SJCRH30 (cell line): ENCODE data around the gene FYN. TPM values are rescaled to one million over a fixed set of nuclear protein-coding genes. Genes with fewer than 3 reads are reported as not detected.
A peak's percentile ranks its signal among the peaks of the same experiment; 100 is the strongest.
"Not testable (repeated sequence)": the region's sequence is repeated elsewhere in the genome, so short reads cannot be mapped to it uniquely, and the experiment has no call there.

Source experiments
- DNase-seq, 2 experiments: peaks; one replicate each; pipeline ENCODE4 v3.0.0-alpha.2; 2015 to 2020
- H3K27ac ChIP-seq: fragments of 250-450 bp; sonication (Bioruptor Pico); 2 replicates; pipeline ENCODE4 v1.5.1; 2020; ENCODE audit warnings: mild to moderate bottlenecking, moderate library complexity
- H3K27me3 ChIP-seq: fragments of 250-450 bp; sonication (Bioruptor Pico); 2 replicates; pipeline ENCODE4 v1.5.1; 2020; ENCODE audit warnings: mild to moderate bottlenecking, moderate library complexity
- H3K36me3 ChIP-seq: fragments of 250-450 bp; sonication (Bioruptor Pico); 2 replicates; pipeline ENCODE4 v1.5.1; 2020; ENCODE audit warnings: mild to moderate bottlenecking, moderate library complexity
- H3K4me1 ChIP-seq: fragments of 250-450 bp; sonication (Bioruptor Pico); 2 replicates; pipeline ENCODE4 v1.5.1; 2020; ENCODE audit warnings: mild to moderate bottlenecking, moderate library complexity
- H3K4me3 ChIP-seq: fragments of 250-450 bp; sonication (Bioruptor Pico); 2 replicates; pipeline ENCODE4 v1.5.1; 2020; ENCODE audit warnings: mild to moderate bottlenecking, moderate library complexity
- H3K9me3 ChIP-seq: fragments of 250-450 bp; sonication (Bioruptor Pico); replicated peaks from 2 replicates; pipeline ENCODE4 v1.5.1; 2020; ENCODE audit warnings: mild to moderate bottlenecking, moderate library complexity
- total RNA-seq: library from RNA; depleted of rRNA; stranded (reverse); fragments of >200 nt; shearing (Covaris generic); gene quantifications from 2 replicates; pipeline ENCODE4 v1.2.3, GENCODE V29; 2014

The FYN gene
- total RNA-seq, 1 experiment from 2014 or later = 57.1 TPM

DNA sequence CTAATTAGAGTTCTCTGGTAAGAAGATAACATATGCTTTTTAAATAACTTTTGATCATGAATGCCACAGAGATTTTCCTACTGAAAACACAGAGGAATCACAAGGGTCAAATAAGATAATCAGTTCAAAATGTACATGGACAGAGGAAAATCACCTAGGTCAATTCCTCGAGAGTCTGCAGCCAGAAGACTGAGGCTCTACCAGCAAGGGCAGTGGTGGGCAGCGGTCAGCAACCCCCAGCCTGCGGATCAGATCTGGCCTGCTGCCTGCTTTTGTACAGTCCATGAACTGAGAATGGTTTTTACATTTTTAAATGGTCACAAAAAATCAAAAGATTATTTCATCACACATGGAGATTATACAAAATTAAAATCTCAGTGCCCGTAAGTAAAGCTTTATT lies 79.0 kb downstream of the FYN start:
- DNase-seq = no peak
- Histone ChIP-seq H3K27ac (no peak overlapping the region), H3K36me3 (no peaks in the 10 kb centered on the region)

DNA sequence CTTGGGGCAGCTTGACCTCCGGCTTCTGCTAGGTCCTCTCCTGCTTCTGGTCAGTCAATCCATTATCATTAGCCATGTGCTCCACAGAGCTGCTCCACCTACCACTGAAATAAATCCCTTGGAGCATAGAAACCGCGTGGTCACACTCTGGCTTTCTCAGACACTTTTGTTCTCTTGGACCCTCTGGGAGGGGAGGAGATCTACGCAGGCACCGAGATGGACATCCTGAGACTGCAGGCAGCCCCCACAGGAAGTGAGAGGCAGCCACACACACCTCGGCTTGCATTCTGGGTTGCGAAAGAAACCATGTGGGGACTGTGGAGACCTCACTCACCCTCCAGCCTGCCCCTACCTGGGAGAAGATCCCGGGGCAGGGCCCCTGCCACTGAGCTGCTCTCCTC lies 79.5 kb downstream of the FYN start:
- no peaks in the 10 kb centered on the region for H3K36me3 ChIP-seq
- no peaks in the 10 kb centered on the region for H3K27me3 ChIP-seq

More for the DNA sequence above, 79.0 kb downstream of the FYN start:
- Histone ChIP-seq H3K9me3 (no peaks in the 10 kb centered on the region), H3K4me3 (no peak overlapping the region), H3K27me3 (no peaks in the 10 kb centered on the region), H3K4me1 (peaks cover 27% of the 10 kb centered on the region)

DNA sequence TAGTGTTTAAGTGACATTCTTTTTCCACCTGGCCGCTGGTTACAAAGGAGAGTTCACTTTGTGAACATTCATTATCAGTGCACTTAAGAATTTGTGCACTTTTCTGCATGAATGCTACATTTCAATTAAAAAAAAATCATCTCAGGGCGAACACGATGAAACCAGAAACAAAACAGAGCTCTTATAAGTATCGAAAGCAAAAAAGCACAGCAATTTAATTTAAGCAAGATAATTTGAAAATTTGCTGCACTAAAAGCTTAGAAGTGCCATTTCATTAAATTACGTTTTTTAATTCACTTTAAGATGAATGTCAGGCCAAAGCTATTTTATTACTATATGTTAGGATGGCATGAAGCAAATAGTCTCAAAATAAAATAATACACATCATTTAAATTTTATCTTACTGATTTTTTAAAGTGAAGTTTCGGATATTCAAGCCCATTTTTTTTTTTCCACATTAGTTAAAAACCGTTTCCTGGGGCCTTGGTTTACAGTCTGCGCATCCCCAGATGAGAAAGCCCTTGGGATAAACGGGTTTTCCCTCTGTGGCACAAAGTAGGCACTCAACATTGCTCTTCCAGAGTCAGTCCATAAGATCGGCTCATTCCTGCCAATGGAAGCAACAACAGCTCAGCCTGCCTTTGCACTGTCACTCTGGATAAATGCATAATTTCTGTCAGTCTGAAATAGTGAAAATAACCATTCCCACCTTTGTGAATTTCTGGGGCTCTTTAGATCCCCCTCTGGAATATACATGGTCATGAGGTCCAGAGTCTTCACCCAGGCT lies 80.1 kb downstream of the FYN start:
- no peak for DNase-seq
- Histone ChIP-seq H3K4me1 (peaks cover 34% of the 10 kb centered on the region), H3K9me3 (no peaks in the 10 kb centered on the region), H3K4me3 (no peak overlapping the region), H3K27me3 (no peaks in the 10 kb centered on the region), H3K36me3 (no peaks in the 10 kb centered on the region), H3K27ac (no peak overlapping the region)

More for the DNA sequence above, 79.5 kb downstream of the FYN start:
- Histone ChIP-seq H3K4me1 (peaks cover 33% of the 10 kb centered on the region), H3K27ac (no peak overlapping the region), H3K4me3 (no peak overlapping the region), H3K9me3 (no peaks in the 10 kb centered on the region)
- no peak for DNase-seq

DNA sequence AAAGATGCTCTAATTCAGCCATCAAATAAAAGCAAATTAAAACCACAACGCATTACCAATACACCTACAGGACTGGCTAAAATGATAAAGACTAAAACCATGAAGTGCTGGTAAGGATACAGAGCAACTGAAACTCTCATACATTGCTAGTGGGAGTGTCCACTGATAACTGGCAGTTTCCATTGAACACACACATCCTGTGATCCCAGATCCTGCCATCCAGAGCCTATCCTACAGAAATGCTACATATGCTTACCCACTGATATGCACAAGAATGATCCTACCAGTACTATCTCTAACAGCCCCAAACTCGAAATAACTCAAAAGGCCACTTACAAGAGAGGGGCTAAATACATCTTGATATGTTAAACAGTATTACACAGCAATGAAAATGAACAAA lies 81.0 kb downstream of the FYN start:
- Histone ChIP-seq H3K27ac (no peak overlapping the region), H3K4me1 (peaks cover 34% of the 10 kb centered on the region), H3K4me3 (no peak overlapping the region), H3K9me3 (no peaks in the 10 kb centered on the region), H3K27me3 (no peaks in the 10 kb centered on the region), H3K36me3 (no peaks in the 10 kb centered on the region)
- DNase-seq = no peak

DNA sequence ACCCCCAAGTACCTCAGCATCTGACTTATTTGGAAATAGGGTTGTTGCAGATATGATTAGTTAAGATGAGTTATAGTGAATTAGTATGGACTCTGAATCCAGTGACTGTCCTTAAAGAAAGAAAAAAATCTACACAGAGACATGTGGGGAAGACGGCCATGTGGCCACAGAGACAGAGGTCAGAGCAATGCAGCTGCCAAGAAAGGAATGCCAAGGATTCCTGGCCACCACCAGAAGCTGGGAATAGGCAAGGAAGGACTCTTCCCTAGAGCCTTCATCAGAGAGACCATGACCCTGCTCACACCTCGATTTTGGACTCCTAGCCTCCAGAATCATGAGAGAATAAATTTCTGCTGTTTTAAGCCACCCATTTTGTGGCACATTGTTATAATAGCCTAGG lies 81.8 kb downstream of the FYN start:
- Histone ChIP-seq H3K4me3 (no peak overlapping the region), H3K4me1 (peaks cover 34% of the 10 kb centered on the region), H3K27ac (peak overlapping the region; percentile 9; the same call in 1 of the 2 replicates), H3K27me3 (no peaks in the 10 kb centered on the region), H3K9me3 (peaks cover under 1% of the 10 kb centered on the region), H3K36me3 (no peaks in the 10 kb centered on the region)
- DNase-seq = peak; percentile 58 to 61

DNA sequence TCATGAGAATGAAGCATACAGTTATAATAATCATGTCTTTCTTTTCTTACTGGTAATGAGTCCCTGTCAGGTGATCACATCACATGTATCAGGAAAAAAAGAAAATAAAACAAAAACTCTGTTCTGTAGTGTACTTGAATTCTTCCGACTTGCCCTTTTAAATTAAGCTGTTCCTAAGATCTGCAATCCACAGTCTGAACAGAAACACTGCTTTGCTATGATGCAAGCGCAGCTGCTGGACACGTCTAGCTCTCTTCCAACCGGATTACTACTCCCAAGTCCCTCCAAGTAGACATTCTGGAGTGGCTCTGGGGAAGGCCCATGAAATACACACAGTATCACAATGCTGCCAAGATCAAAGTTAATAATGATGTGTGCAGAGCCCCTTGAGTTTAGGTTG lies 83.7 kb downstream of the FYN start:
- peak; percentile 22 to 48 for DNase-seq
- Histone ChIP-seq H3K36me3 (no peaks in the 10 kb centered on the region), H3K27ac (no peak overlapping the region), H3K4me3 (no peak overlapping the region), H3K4me1 (peaks cover 30% of the 10 kb centered on the region), H3K9me3 (peaks cover 6% of the 10 kb centered on the region), H3K27me3 (no peaks in the 10 kb centered on the region)

DNA sequence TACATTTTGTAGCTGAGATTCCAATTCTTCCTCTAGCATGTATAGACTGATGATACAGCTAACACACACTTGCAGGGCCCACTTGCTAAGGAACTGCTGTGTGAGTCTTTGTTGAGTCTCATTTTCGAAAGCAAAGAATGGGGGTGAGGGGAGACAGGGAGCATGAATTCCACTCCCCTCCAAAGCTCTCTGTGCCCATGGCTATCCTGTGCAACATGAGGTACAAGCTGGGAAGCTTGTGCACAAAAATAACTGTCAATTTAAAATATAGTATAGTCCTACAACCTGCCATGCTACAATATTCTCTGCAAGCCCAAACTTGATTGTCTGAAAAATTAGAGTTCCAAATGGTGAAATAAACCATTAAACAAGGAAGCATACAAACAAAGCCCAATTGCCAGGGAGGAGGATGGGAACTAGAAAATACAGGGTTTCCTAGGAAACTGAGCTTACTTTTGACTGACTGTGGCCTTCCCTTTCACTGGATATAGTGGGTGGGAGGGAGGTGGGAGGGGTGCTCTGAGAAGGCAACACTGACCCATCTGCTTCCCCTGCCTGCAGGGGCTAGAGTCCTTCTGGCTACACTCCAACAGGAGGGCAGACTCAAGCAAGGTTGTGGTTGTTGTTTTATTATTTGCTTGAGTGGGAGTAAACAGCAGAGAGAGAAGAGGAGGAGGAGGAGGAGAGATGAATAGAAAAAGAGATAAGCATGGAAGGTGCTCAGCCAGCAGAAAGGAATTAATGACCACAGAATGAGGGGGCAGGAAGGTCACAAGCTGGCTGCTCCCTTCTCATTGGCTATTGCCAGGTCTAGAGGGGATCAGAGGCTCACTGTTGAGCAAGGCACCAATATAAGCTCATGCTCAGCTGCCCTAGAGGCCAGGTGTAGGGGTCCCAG lies 84.6 kb downstream of the FYN start:
- Histone ChIP-seq H3K27me3 (no peaks in the 10 kb centered on the region), H3K4me3 (no peak overlapping the region), H3K4me1 (peaks cover 39% of the 10 kb centered on the region), H3K27ac (no peak overlapping the region), H3K36me3 (no peaks in the 10 kb centered on the region), H3K9me3 (peaks cover 6% of the 10 kb centered on the region)
- no peak for DNase-seq

DNA sequence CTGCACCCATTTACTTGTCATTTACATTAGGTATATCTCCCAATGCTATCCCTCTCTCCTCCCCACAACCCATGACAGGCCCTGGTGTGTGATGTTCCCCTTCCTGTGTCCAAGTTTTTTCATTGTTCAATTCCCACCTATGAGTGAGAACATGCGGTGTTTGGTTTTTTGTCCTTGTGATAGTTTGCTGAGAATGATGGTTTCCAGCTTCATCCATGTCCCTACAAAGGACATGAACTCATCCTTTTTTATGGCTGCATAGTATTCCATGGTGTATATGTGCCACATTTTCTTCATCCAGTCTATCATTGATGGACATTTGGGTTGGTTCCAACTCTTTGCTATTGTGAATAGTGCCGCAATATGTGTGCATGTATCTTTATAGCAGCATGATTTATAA lies 87.1 kb downstream of the FYN start:
- H3K27me3 ChIP-seq, H3K9me3 ChIP-seq, H3K36me3 ChIP-seq, H3K27ac ChIP-seq, DNase-seq, H3K4me3 ChIP-seq: not testable (repeated sequence)
- H3K4me1 ChIP-seq = peaks cover 49% of the 10 kb centered on the region

DNA sequence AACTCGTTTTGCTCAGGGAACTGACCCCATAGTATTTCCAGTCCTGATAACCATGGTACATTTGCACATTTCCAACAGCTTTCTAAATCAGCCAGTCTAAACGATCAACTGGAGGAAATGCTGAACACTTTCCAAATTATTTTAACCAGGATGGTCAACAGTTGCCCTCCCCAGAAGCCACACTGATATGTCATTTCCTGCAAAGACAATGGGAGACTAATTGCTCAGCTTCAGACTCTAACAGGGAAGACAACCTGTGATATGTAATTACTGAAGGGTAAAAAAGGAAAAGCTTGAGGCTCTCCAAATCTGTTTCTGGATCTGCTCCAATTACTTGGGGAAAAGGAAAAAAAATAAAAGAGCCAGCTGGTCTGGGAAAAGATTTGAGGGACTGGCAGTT lies 88.8 kb downstream of the FYN start:
- H3K27ac ChIP-seq = 0 out of 2 replicates have a peak overlapping the region, but pooled peaks have one; percentile 8
- H3K27me3 ChIP-seq = no peaks in the 10 kb centered on the region
- H3K9me3 ChIP-seq = peaks cover 6% of the 10 kb centered on the region
- no peak overlapping the region for H3K4me3 ChIP-seq
- peaks cover 51% of the 10 kb centered on the region for H3K4me1 ChIP-seq
- no peaks in the 10 kb centered on the region for H3K36me3 ChIP-seq
- peak in 1 of 2 experiments; percentile 42 for DNase-seq

DNA sequence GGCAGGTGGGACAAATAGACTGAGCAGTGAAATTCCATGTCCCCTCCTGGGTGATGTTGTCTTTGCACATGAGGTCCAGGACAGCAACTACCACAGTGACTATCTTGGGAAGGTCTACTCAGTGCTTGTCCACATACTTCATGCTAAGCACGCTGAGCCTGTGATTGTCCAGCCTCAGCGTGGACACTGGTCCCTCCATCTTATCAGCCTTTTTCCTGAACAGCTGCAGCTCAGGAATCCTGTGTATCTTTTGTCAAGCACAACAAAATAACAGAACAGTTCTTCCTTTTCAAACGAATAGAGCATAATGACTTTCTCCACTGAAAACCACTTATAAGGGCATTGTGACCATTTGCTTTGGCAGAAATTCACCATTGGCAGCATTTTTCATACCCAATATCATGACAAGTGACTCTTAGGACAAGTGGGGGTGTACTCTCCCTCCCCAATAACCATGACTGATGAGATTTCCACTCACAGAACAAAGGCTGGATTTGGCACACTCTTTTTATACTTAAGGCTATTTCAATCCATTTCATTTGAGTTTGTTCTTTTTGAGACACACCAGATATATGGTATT lies 90.3 kb downstream of the FYN start:
- H3K36me3 ChIP-seq = no peaks in the 10 kb centered on the region
- no peak overlapping the region for H3K27ac ChIP-seq
- peak in 1 of 2 experiments; percentile 18 for DNase-seq
- peaks cover 43% of the 10 kb centered on the region for H3K4me1 ChIP-seq
- peaks cover 6% of the 10 kb centered on the region for H3K9me3 ChIP-seq
- no peak overlapping the region for H3K4me3 ChIP-seq
- H3K27me3 ChIP-seq = no peaks in the 10 kb centered on the region

DNA sequence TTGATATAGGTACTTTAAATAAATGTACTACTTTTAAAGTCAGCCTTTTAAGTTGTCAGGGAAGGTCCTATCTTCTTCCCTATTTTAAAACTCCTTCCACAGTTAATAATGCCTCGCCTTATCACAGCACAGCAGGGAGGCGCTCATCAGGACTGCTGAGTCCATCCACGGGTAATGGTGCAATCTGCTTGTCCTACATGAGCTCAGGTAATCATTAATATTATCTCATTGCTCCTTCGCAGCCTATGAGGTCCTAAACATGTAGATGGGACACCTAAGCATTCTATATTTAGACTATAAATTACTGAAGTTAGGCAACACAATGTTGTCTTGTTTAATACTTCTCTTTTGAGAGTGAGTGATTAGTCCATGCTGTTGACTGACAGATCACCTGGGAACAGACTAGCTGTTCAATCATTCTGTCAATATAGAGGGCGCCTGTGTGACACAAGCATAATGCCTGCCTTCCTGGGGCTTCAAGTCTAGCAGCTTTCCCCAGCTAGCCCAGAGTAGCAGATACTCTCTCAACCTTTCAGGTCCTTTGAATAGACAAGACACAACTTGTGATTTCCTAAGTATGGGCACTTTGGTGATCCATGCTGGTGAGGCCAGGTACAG lies 91.0 kb downstream of the FYN start:
- Histone ChIP-seq H3K27ac (no peak overlapping the region), H3K36me3 (no peaks in the 10 kb centered on the region; the same call in 1 of the 2 replicates), H3K9me3 (peaks cover 6% of the 10 kb centered on the region), H3K27me3 (no peaks in the 10 kb centered on the region), H3K4me3 (no peak overlapping the region), H3K4me1 (peaks cover 43% of the 10 kb centered on the region)
- DNase-seq = no peak

DNA sequence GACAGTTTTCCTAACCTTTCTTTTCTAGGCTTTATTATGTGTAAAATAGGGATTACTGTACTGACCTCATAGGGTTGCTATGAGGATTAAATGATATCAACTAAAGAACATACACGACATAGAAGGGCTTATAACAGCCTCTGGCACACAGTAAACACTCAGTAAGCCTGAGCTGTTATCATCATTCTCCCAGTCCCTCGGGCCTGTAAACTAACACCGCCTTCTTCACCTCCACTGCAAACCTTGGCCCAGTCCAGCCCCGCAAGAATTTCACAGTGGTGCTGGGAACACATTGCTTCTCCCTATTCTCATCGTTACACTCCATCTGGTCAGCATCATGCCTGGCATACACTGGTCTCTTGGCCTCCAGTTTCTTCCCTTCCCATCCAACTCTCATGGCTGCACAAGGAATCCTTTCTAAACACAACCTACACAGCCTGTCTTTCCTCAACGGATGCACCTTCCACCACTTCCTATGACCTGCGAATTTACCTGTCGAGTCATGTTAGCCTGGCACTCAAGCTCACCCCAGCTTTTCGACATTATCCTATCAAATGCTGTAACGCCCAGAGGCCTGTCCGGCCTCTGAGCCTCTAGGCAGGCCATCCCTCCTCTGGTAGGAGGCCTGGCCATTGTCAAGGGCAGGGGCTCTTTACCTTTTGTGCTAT lies 92.1 kb downstream of the FYN start:
- Histone ChIP-seq H3K4me3 (no peak overlapping the region), H3K4me1 (peaks cover 43% of the 10 kb centered on the region), H3K27ac (no peak overlapping the region), H3K27me3 (no peaks in the 10 kb centered on the region), H3K36me3 (no peaks in the 10 kb centered on the region; the same call in 1 of the 2 replicates), H3K9me3 (peaks cover 3% of the 10 kb centered on the region)
- DNase-seq = peak; percentile 73 to 84

DNA sequence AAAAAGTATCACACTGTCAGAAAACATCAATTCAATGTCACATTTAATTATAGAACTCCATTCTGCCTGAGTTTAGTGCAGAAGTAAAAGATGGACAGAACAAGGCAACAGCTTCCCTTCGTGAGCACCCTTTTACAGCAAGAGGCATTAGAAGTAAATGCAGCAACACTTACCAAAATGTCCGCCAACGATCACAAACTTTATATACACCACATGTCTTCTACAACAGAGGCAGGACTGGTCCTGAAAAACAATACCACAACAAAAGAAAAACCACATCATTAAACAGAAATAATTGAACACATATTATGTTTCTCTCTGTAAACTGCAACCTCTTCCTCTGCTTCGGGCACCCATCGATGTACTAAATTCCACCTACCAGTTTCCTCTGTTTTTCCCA lies 92.9 kb downstream of the FYN start:
- H3K27ac ChIP-seq = no peak overlapping the region
- no peak for DNase-seq
- no peak overlapping the region for H3K4me3 ChIP-seq
- H3K27me3 ChIP-seq = no peaks in the 10 kb centered on the region
- H3K9me3 ChIP-seq = no peaks in the 10 kb centered on the region
- peaks cover under 1% of the 10 kb centered on the region; the same call in 1 of the 2 replicates for H3K36me3 ChIP-seq
- peaks cover 43% of the 10 kb centered on the region for H3K4me1 ChIP-seq

DNA sequence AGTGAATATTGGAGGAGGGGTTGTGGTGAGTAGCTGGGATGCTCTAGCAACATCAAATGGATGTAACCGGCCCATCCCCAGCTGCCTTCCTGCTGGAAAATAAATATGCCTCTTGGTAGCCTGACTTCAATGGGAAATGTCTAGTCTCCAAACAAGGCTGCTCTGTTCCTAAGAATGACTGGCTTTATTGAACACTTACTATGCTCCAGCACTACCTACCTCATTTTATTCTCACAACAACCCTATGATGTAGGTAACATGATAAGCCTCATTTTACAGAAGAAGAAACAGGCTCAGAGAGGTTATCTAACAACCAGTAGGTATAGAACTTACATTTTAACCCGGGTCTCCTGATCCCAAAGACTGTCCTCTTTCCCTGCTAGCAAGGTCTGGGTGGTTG lies 93.6 kb downstream of the FYN start:
- Histone ChIP-seq H3K27ac (no peak overlapping the region), H3K9me3 (no peaks in the 10 kb centered on the region), H3K36me3 (peaks cover 3% of the 10 kb centered on the region; the same call in 1 of the 2 replicates), H3K27me3 (no peaks in the 10 kb centered on the region), H3K4me3 (no peak overlapping the region), H3K4me1 (peaks cover 38% of the 10 kb centered on the region)
- no peak for DNase-seq
